ENCODE results near the gene LY6G6C.
A peak's percentile ranks its signal among the peaks of the same experiment; 100 is the strongest.

LY6G6C gene

GRCh38 chr6:31677955-31678354 lies 43.6 kb downstream of the LY6G6C start:
- Histone ChIP-seq H3K27ac (replicated peaks) (no peak overlapping the region), H3K4me3 (replicated peaks; ENCODE audit: insufficient read depth, low read length) (no peak overlapping the region), H3K27me3 (ENCODE audit: insufficient read depth, poor library complexity, severe bottlenecking) (no peaks in the 10 kb centered on the region)
- no peak for DNase-seq (ENCODE audit: low read depth in 1 of 2, low spot score in 1 of 2)
- TF ChIP-seq POLR2AphosphoS5 (IDR thresholded peaks at IDR 0.05; ENCODE audit: low read depth) = no peak

GRCh38 chr6:31676904-31677303 lies 44.6 kb downstream of the LY6G6C start:
- TF ChIP-seq SPI1 (IDR thresholded peaks at IDR 0.05; ENCODE audit: borderline replicate concordance, low read depth) (no peak), CTCF (IDR thresholded peaks at IDR 0.05; ENCODE audit: insufficient read depth, low read length) (no peak), GABPA (IDR thresholded peaks at IDR 0.05; ENCODE audit: low read depth) (no peak), POLR2AphosphoS5 (IDR thresholded peaks at IDR 0.05; ENCODE audit: low read depth) (no peak), REST (IDR thresholded peaks at IDR 0.05; ENCODE audit: insufficient replicate concordance, low read depth) (no peak)
- Histone ChIP-seq H3K4me3 (replicated peaks; ENCODE audit: insufficient read depth, low read length) (no peak overlapping the region), H3K27ac (replicated peaks) (no peak overlapping the region), H3K27me3 (ENCODE audit: insufficient read depth, poor library complexity, severe bottlenecking) (no peaks in the 10 kb centered on the region)
- DNase-seq (ENCODE audit: low read depth in 1 of 2, low spot score in 1 of 2) = no peak

- Histone ChIP-seq H3K27me3 (ENCODE audit: insufficient read depth, poor library complexity, severe bottlenecking) (no peaks in the 10 kb centered on the region), H3K27ac (replicated peaks) (no peak overlapping the region), H3K4me3 (replicated peaks; ENCODE audit: insufficient read depth, low read length) (no peak overlapping the region)
- TF ChIP-seq CTCF (IDR thresholded peaks at IDR 0.05; ENCODE audit: insufficient read depth, low read length) (no peak), SPI1 (IDR thresholded peaks at IDR 0.05; ENCODE audit: borderline replicate concordance, low read depth) (peak; percentile 45; the same call in 1 of the 2 replicates)
- no peak for DNase-seq (ENCODE audit: low read depth in 1 of 2, low spot score in 1 of 2)
Observed at GRCh38 chr6:31676322-31676903, 45.1 kb downstream of the LY6G6C start.

- Histone ChIP-seq H3K4me3 (replicated peaks; ENCODE audit: insufficient read depth, low read length) (no peak within 1 kb of the TSS), H3K27ac (replicated peaks) (no peak within 1 kb of the TSS), H3K27me3 (ENCODE audit: insufficient read depth, poor library complexity, severe bottlenecking) (no peaks in the 10 kb centered on the region)
- no peak for DNase-seq (ENCODE audit: low read depth in 1 of 2, low spot score in 1 of 2)
- no peak for TF ChIP-seq POLR2AphosphoS5 (IDR thresholded peaks at IDR 0.05; ENCODE audit: low read depth)
- no peak for TF ChIP-seq SPI1 (IDR thresholded peaks at IDR 0.05; ENCODE audit: borderline replicate concordance, low read depth)
- TF ChIP-seq GABPA (IDR thresholded peaks at IDR 0.05; ENCODE audit: low read depth) = no peak
- no peak for TF ChIP-seq CTCF (IDR thresholded peaks at IDR 0.05; ENCODE audit: insufficient read depth, low read length)
- TF ChIP-seq REST (IDR thresholded peaks at IDR 0.05; ENCODE audit: insufficient replicate concordance, low read depth) = no peak
Observed at GRCh38 chr6:31669676-31670075, 51.9 kb downstream of the LY6G6C start, which contains the start of gene LY6G5B. TSS of gene LY6G5B (plus strand) at chr6:31669976. CDS start at chr6:31670951, 975 bp downstream.

Small RNAs within 50 kb of the gene (microRNA-seq; reads per million reads assigned to microRNA genes)
- 2.4 reads per million for gene MIR4646
